GM19099 (cell line): ENCODE results near the gene MYBPC2.

Experiments used
- POLR2A ChIP-seq: IDR thresholded peaks from 3 replicates; pipeline ENCODE4 v1.6.1; 2011; ENCODE audit warnings: low read depth; ENCODE audit not compliant: insufficient read length; ENCODE audit errors: extremely low read depth

MYBPC2 gene

DNA sequence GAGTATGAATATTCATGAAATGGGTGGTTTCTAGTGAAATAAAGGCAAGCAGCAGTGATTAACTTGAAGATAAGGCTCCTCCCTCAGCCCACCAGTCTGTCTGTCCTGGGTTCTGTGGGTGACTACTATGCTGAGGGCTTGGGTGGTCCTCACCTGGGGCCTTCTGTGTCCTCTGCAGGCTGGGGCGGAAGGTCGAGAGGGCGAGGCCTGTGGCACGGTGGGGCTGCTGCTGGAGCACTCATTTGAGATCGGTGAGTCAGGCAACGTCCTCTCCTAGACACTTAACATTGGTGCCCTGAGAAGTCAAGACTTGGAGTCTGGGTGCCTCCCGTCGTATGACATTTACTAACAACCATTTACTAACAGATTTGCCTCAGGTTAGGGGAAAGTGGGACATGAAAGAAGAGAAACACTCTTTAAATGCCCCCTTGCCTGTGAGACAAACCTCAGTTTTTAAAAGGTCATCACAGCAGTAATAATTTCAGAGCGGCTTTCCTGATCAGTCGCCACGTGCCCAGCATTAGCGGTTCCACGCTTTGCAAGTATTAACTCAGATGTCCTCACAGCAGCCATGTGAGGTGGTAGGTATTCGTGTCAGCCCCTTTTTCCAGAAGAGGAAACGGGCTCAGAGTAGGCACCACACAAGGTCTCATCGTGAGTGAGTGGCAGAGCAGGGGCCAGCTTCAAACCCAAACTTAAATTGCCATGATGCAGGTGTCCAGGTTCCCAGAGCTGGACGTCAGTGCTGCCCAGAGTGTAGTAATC lies 45.2 kb downstream of the MYBPC2 start:
- no peak for TF ChIP-seq POLR2A

DNA sequence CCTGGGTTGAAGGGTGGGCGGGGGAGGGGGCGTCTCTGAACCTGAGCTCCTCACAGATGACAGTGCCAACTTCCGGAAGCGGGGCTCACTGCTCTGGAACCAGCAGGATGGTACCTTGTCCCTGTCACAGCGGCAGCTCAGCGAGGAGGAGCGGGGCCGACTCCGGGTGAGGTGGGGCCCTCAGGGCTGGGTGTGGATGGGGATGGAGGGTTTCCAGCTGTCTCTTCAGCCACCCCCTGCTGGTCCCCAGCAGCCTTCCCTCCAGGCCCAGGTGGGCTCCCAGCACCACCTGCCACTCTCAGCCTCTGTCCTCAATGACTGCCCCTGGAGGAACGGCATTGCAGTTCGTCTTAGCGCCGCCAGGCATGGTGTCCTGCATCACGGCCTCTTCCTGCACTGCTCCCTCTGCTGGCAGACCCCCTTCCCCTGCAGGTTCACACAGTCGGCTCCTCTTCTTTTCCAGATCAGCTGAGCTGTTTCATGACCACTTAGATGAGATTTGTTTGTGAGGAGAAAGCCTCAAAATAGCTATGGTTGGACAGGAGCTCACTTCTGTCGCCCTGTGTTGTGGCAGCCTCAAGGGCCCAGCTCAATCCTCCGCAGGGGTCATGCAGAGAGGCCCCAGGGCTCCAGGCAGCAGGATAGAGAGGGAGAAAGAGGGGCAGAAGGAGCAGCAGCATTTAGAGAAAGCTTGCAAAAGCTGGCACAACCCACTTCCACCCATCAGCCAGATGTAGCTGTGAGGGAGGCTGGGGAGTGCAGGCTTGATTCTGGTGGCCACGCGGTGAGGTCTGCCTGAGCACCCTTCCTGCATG lies 46.4 kb downstream of the MYBPC2 start:
- no peak for TF ChIP-seq POLR2A

DNA sequence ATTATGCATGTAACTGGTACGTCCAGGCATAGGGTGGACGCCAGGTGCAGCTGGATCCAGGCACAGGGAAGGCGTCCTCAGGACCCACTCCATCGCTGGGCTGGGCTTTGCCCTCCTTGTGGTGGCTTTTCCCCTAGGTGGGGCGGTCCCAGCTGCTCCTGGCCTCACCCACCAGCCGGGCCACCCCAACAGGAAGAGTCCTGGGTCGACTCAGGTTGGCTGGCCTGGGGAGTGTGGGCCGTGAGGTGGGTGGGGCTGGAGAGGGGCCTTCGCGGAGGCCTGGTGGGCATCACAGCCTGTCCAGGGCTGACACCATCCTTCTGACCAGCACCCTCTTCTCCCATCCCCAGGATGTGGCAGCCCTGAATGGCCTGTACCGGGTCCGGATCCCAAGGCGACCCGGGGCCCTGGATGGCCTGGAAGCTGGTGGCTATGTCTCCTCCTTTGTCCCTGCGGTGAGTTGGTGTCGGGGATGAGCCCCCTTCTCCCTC lies 47.1 kb downstream of the MYBPC2 start:
- TF ChIP-seq POLR2A, result no peak

DNA sequence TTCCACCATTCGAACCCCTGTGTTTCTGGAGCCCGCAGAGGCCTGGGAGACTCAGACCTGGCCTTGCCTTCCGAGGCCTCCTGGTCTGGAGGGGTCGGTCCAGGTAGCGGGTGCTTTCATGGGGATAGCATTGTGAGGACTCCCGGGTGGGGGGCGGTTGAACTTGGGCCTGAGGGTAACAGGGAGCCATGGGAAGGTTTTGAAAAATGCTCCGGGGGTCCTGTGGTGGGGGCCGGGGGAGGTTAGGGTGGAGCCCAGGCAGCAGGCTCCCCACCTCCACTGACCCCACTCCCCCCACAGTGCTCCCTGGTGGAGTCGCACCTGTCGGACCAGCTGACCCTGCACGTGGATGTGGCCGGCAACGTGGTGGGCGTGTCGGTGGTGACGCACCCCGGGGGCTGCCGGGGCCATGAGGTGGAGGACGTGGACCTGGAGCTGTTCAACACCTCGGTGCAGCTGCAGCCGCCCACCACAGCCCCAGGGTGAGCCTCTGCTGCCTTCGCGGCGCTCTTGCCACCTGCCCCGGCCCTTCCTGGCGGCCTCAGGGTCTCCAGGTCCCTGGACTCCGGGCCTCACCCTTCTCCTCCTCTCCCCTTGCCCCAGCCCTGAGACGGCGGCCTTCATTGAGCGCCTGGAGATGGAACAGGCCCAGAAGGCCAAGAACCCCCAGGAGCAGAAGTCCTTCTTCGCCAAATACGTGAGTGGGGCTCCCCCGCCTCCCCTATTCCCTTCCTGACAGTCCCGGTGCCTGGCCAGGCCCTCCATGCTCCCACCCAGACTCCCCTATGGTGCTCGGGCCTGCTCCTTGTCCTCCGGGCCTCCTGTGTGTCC lies 47.8 kb downstream of the MYBPC2 start:
- no peak for TF ChIP-seq POLR2A

DNA sequence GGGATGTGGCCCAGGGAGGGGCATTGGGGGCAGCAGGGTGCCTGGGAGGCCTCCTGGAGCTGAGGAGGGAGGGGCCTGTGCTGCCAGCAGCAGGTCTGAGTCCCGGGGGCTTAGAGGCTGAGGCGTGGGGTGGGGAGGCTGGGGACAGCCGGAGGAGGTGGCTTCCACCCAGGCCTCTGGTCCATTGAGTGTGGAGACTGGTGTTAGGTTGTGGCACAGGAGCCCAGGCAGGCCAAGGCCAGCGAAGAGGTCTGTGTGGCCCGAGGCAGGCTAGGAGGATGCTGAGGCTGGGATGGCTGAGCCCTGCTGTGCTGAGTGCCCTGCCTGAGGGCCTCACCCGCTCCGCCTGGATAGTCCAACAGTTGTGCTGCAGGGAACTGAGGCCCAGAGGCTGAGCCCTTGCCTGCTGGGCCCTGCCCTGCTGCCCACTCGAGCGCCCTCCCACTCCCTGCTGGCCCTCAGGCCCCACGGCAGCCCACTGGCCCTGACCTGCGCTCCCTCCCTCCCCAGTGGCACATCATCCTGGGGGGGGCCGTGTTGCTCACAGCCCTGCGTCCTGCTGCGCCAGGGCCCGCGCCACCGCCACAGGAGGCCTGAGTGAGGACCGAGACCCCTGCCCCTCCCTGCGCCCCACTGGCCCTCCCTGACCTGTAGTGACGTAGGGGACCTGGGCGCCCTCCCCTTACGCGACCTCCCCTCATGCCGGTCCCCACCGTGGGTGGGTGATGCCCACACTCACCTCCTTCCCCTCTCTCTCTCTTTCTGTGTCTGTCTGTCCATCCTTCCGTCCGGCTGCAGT lies 48.9 kb downstream of the MYBPC2 start:
- TF ChIP-seq POLR2A, result no peak

DNA sequence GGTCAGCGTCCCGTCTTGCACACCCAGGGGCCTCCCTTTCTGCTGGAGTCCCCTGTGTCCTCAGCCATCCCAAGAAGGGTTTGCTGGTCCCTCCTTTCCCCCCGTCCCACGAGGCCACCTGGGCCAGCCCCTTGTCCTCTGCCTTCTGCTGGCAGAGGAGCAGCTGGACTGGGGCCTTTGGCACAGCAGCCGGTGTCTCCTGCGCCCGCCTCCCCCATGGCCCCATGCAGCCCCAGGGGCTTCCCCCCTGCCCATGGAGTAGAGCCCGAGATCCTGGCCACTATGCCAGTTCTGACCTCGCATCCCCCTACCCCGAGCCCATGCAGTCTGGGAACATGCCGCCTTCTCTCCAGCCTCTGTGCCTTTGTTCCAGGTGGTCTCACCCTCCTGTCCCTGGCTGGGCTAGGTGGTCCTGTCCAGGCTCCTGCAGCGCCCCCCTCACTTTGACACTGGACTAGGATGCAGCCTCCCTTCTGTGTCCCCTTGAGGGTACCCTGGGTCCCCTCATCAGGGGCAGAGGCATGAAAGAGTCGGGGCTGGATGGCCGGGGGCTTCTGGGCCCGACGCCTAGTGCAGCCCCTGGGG lies 49.7 kb downstream of the MYBPC2 start:
- TF ChIP-seq POLR2A, result no peak

DNA sequence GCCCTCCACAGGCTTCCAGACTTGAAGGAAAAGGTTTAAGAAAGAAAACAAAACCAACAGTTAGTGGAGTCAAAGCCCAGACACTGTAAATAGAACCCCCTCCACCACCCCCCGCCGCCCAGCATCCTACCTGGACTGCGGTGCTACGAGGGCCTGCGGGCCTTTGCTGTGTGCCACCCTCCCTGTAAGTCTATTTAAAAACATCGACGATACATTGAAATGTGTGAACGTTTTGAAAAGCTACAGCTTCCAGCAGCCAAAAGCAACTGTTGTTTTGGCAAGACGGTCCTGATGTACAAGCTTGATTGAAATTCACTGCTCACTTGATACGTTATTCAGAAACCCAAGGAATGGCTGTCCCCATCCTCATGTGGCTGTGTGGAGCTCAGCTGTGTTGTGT lies 50.2 kb downstream of the MYBPC2 start:
- TF ChIP-seq POLR2A, result no peak

DNA sequence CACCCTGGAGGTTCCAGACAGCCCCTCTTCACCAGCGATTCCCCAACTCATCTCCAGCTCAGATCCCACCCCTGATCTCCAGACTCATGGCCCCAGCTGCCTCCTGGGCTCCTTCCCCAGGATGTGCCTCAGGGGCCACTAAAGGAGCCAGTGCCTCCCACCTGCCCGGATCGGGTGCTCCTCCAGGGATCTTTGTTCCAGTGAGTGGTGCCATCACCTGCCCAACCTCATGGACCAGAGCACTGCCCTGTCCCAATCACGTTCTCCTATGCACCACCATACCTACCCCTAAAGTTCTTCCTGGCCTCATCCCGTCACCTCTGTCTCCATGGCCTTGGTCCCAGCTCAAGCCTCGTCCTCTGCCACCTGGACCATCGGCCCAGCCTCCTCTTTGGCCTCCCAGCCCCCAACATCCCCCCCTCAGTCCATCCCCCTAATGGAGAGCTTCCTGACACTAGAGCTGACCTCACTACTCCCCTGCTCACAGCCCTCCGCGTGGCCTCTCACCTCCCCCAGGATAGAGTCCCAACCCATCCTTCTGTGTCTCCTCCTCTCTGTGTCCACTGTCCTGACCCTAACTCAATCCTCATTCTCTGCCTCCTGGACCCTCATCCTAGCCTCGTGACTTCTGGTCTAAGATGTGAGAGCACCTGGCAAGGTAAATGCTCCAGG lies 52.7 kb downstream of the MYBPC2 start:
- TF ChIP-seq POLR2A, result no peak

DNA sequence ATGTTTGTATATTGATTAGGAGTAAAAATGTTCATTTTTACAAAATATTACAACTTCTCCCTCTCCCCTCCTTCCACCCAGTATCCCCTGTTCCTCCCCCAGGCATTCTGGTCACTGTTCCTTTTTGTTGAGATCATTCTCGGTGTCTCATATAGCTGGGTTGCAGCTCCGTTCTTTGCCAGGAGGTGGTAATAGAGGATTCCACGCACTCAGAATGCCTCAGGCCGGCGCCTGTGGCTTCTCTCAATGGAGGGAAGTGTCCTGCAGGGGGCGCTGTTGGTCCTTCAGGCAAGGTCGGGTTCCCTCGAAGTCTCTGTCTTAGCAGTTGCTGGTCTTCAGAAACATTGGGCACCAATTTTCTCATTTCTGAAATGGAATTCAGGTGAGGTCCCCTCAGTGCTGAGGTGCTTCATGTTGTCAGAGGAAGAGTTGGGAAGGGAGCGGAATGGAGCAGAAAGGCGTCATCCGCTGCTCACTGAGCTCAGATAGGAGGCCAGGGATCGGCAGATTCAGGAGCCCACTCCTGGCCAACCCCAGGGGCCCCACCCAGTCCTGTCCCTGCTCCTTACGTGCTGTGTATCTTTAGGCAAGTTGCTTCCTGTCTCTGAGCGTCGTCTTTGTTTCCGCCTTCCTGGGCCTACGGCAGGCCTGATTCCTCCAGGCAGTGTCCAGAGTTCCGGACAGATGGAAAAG lies 54.3 kb downstream of the MYBPC2 start:
- TF ChIP-seq POLR2A, result no peak

DNA sequence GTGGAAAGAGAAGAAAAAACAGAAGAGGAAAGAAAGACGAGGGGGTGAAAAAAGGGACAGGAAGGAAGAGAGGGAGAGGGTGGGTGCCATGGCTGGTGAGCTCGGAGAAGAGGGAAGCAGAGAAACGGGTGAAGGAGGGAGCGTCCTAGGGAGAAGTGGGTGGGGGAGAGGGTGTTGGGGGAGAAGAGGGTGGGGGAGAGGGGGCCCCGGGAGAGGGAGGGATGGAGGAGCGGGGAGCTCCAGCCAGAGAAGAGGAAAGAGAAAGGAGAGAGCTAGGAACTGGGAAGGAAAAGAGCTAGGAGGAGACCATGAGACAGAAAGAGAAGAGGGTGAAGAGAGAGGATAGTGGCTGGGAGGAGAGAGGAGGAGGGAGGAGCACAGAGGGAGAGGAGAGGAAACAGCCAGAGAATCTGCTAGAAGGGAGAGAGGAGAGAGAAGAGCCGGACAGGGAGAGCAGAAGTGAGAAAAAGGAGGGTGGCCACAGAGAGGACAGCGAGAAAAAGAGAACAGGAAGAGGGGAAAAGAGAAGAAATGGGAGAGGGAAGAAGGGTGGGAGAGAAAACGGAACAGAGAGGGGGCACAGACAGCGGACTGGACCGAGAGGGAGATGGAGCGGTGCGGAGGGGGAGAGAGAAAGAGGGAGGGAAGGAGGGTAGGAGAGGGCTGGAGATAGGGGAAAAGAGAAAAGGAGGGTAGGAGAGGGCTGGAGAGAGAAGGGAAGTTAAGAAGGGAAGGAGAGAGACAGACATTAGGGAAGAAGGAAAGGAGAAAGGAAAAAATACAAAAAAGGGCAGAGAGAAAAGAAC lies 55.9 kb downstream of the MYBPC2 start:
- no peak for TF ChIP-seq POLR2A

DNA sequence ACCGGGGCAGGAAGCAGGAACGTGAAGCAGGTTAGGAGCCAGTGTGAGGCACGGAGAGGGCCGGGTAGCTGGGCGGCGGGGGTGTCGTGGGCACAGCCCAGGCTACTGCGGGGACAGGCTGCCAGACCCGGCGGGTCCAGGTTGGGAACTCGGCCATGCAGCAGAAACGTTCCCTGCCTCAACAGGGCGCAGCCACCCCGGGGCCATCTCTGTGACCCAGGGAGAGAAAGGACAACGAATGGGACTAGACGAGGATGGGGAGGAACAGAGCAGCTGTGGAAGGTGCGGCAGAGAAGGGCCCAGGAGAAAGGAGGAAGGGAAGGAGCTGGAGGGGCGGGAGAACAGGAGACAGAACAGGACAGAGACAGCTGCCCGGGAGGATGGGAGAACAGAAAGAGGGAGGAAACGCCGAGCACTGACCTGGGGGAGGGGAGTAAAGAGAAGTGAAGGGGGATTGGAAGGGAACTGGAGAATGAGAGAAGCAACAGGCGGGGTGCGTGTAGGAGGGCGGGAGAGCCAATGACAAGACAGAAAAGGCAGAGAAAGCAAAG lies 56.8 kb downstream of the MYBPC2 start:
- TF ChIP-seq POLR2A, result no peak

DNA sequence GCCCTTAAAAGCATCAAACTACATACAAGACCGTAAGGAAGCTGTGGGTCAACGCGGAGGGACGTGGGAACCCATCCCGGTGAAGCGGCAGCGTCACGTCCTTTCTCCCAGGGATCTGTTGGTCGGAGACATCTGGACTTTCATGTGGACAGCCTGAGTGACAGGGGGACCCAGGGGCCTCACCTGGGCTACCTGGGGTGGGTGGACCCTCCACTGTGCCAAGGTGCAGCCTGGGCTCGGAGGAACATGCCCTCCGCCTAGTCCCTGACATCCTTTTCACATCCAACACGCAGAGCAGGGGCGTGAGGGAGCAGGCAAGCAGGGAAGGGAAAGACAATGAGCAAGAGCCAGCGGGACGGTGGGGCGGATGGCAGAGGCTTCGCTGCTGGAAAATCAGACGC lies 57.7 kb downstream of the MYBPC2 start:
- no peak for TF ChIP-seq POLR2A
